SU-DHL-6 (cell line): ENCODE data around the gene STKLD1.

Source experiments
- EZH2phosphoT487 ChIP-seq: fragments of 200-600 bp; sonication (generic), shearing (Covaris generic); conservative IDR thresholded peaks from 2 replicates; pipeline ENCODE4 v1.6.1; 2018; ENCODE audit warnings: mild to moderate bottlenecking, antibody characterized with exemption, low read length, moderate library complexity, mixed read lengths
- TF ChIP-seq, protein P1 (sequence below): fragments of 200-600 bp; sonication (generic); IDR thresholded peaks from one replicate; pipeline ENCODE4 v1.5.1; 2017; ENCODE audit warnings: antibody characterized with exemption, mild to moderate bottlenecking, low read length, moderate library complexity; ENCODE audit not compliant: insufficient read depth, poor library complexity, severe bottlenecking

DNA sequence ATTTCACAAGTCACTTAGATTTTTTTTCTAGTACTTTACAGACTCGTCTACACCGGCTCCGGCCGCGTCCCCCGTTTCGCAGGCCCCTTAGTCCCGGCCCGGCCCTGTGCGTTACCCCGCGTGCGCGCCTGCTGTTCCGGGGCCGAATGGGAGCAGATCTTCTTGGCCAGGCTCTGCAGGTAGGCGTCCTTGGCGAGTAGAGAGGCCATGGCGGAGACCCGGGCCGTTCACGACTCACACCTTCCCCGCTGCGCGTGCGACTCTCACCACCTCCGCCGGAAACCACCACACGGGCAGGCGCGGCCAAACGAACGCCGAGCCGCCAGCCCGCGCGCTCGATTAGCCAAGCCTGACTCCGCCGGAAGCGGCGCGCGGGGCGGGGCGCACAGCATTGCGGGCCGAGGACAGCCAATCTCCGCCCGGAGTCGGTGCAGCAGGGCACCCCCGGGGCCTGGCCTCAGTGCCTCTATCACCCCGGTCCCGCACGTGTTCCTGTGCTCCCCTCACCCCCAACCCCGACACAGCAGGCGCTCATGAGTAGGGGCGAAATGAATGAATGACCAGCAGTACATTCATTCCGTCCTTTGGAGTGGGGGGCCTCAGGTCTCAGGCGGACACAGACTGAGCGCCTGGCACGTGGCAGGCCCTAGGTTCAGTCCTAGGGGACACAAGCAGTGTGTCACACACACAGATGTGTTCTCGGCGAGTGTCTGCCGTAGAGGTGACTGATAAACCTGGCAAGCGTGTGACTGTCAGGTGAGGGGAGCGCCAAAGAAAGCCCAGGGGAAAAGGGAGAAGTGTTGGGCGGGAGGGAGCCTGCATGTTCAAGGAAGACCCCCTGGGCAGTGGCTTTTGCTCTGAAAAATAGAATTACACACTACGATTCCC is 40.0 kb upstream of the STKLD1 start, which contains the start of gene SURF6:
- TF ChIP-seq, protein P1, sequence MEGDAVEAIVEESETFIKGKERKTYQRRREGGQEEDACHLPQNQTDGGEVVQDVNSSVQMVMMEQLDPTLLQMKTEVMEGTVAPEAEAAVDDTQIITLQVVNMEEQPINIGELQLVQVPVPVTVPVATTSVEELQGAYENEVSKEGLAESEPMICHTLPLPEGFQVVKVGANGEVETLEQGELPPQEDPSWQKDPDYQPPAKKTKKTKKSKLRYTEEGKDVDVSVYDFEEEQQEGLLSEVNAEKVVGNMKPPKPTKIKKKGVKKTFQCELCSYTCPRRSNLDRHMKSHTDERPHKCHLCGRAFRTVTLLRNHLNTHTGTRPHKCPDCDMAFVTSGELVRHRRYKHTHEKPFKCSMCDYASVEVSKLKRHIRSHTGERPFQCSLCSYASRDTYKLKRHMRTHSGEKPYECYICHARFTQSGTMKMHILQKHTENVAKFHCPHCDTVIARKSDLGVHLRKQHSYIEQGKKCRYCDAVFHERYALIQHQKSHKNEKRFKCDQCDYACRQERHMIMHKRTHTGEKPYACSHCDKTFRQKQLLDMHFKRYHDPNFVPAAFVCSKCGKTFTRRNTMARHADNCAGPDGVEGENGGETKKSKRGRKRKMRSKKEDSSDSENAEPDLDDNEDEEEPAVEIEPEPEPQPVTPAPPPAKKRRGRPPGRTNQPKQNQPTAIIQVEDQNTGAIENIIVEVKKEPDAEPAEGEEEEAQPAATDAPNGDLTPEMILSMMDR = no peak
- TF ChIP-seq EZH2phosphoT487 = no peak
